Measurements from ENCODE around the gene EFEMP2.
A peak's percentile ranks its signal among the peaks of the same experiment; 100 is the strongest.

EFEMP2 gene

GRCh38 chr11:65865550-65866172 is 6.9 kb downstream of the EFEMP2 start:
- DNase-seq: no peak

- no peak for DNase-seq
Measured at GRCh38 chr11:65864706-65865471, 7.7 kb downstream of the EFEMP2 start.

DNA sequence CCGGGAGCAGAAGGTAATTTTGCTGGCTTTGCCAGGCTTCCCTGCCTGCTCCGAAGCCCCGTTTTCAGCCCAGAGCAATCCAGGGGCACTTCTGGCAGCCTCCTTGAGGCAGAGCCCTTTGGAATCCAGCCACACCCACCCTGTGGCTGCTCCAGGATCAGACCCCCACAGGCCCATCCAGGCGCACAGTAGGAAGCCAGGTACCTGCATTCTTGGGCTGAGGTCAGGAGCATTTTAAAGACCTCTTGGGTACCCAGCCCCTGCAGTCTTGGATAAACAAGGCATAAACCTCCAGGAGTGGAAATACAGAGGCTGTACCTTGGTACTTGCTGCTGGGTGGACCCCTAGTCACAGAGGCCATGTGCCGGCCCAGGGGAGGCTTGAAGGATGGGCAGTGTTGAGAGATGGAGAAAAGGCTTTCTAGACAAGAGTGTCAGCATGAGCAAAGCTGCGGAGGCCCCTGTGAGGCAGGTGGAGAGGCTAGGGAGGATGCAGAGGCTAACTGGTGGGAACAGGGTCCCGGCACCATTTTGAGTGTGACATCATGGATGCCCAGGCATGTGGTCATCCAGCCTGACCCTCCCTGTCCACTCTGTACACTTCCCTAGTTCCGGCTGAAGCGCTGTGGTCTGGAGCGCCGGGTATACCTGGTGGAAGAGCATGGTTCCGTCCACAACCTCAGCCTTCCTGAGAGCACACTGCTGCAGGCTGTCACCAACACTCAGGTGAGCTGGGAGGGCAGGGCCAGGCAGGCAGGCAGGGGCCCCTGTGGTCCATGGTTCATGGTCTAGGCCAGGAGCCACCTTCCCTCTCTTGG is 8.5 kb downstream of the EFEMP2 start:
- no peak for DNase-seq

DNA sequence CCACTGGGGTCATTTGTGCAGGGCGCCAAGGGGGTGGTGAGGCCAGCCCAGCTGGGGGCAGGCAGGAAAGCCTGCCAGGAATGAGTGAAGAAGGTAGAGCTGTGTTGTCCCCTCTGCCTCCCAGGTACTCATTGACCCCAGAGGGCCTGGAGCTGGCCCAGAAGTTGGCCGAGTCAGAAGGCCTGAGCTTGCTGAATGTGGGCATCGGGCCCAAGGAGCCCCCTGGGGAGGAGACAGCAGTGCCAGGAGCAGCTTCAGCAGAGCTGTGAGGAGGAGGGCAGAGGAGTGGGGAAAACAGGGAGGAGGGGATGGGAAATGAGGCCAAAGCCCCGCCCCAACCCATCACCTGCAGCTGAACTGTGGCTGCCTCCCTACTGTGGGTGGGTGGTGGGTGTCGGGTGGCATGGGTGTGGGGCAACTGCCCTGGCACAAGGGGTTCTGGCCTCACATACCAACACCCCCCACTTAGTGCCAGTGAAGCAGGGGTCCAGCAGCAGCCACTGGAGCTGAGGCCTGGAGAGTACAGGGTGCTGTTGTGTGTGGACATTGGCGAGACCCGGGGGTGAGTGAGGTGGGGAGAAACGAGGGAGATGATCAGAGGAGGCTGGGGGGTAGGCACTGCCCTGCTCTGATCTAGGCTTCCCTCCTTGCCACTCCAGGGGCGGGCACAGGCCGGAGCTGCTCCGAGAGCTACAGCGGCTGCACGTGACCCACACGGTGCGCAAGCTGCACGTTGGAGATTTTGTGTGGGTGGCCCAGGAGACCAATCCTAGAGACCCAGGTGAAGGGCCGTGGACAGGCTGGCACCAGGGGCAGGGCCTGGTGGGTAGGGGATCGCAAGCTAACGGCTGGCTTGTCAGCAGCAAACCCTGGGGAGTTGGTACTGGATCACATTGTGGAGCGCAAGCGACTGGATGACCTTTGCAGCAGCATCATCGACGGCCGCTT is 9.4 kb downstream of the EFEMP2 start:
- DNase-seq: no peak

- no peak for DNase-seq
Measured at GRCh38 chr11:65862191-65862735, 10.3 kb downstream of the EFEMP2 start.

DNA sequence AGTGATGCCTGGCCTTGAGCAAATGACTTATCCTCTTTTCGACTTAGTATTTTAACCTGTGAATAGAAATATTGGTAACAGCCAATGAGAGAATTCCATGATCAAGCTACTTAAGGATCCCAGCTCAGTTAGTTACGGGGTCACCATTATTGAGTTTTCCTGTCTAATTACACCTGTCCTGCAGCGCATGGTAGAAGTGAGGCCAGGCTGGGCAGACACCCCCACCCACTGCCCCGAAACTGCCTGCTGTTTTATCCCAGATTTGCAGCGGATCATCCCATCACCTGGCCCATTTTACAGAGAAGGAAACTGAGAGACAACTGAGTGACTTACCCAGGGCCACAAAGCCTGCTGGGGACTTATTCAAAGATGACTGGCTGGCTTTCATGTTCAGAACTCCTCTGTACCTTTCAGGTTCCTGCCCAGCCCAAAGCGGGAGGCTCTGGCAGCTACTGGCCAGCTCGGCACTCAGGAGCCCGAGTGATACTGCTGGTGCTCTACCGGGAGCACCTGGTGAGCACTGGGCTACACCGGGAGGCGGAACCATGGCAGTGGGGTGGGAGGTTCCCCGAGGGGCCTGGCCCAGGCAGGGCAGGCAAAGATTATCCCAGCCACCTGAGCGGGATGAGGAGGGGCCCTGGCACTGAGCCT is 10.9 kb downstream of the EFEMP2 start:
- DNase-seq: no peak

GRCh38 chr11:65861165-65861505 is 11.5 kb downstream of the EFEMP2 start:
- no peak for DNase-seq

GRCh38 chr11:65860278-65861164 is 12.1 kb downstream of the EFEMP2 start, which contains the start of gene MUS81:
TSS of gene MUS81 (plus strand) at chr11:65860433. CDS start at chr11:65860754, 321 bp downstream.
- peak; percentile 86 to 96 (median 92) for DNase-seq

GRCh38 chr11:65859812-65860277 is 12.8 kb downstream of the EFEMP2 start:
- no peak for DNase-seq

DNA sequence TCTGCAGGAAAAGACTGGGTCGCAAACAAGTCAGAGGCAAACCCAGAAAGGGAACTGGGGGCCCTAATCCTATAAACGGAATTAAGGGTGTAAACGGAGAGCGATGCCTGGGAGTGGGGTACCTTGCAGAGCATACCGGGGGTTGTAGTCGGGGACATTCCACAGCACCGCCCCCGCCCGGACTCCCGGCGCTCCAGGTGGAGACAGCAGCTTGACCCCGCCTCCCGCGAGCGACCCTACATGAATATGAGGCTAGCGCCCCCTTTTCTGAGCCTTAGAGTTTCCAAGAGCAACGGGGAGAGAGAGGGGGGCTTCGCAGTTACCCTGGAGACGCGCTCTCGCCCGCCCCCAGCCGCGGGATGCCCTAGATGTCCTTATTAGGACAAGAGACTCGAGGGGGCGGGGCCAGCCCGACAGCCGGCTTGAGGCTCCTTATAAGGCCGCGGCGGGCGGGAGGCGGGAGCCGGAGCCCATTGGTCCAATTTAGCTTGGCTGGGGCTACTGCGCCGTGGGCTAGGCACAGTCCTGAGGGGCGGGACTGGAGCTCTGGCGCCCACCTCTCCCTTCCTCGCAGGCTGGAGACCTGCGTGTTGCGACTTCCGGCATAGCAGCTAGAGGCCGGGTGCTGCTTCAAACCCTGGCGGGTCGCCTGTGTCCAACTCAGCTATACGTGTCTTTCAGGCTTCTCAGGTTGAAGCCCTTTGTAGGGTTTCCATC is 13.3 kb downstream of the EFEMP2 start:
- peak; percentile 94 to 99 (median 94) for DNase-seq

DNA sequence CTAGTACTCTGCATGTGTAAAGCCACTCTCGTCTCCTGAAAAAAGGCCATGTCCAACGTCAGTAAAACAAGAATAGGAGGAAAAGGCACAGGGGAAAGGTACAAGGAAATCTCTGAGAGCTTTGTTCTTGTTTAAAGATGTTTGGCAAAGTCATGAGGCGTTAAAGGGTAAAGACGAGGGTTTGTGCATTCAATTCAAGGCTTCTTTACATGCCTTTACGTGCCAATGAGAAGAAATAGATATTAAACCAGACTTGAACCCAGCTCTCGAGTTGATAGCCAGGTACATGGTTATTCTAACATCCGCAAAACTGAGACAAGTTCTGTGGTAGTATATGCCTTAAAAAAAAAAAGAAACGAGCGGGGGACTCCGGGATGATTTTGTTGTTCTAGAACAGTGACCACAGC is 13.9 kb downstream of the EFEMP2 start:
- no peak for DNase-seq

DNA sequence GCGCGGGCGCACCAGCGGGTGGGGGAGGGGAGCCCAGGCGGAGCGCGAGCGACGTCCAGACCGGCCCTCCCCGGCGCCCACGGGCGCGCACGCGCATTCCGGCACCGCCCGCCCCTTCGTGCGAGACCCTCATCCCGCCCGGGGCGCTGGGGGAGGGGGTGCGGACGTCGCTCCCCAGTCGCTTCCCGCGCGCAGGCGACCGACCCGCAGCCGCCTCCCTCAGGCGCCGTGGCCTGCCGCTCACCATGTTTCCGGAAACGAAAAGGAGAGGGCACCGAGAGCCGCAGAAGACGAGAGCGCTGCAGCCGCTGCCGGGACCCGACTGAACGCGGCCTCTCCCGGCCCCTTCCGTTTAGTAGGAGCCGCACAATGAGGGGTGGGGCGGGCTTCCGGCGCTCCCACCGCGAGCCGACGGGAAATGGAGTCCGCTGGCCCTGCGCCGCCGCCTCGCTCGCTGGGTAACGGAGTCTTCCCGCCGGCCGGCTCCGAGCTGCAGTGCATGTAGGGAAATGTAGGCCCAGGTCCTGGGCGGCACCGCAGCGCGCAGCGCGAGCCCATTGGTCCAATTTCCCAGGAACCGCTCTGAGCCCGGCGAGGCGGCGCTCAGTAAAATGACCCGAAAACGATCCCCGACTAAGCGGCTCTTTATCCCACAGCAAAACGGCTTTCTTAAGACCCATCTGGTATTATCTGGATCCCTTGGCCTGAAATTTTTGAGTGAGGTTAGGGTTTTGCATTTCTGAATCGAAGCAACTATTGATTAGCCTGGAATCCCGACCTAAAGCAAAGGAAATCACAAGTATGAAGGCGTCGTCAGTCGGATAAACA is 14.5 kb downstream of the EFEMP2 start, which contains the start of gene CFL1:
Gene CFL1, minus strand, starts transcription at position 328 of the 828 bp plus-strand sequence. Its CDS starts 81 bp downstream, at position 247.
- DNase-seq: peak; percentile 95 to 99 (median 96)

DNA sequence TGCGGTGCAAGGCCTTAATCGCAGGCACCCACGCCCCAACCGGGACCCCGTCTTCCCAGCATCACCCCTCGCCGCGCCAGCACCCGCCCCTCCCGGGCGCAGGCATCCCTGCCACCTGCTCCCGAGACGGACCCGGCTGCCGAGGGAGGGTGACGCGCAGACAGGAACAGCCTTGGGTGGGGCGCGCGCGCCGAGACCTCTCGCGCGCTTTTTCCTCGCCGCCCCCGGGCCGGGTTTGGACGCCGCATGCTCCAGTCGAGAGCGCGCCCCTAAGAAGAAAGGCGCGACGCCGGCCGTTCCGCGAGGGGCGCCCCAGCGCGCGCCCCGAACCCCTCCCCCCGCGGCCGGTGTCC is 15.1 kb downstream of the EFEMP2 start:
- DNase-seq: peak; percentile 41 to 73 (median 60)

DNA sequence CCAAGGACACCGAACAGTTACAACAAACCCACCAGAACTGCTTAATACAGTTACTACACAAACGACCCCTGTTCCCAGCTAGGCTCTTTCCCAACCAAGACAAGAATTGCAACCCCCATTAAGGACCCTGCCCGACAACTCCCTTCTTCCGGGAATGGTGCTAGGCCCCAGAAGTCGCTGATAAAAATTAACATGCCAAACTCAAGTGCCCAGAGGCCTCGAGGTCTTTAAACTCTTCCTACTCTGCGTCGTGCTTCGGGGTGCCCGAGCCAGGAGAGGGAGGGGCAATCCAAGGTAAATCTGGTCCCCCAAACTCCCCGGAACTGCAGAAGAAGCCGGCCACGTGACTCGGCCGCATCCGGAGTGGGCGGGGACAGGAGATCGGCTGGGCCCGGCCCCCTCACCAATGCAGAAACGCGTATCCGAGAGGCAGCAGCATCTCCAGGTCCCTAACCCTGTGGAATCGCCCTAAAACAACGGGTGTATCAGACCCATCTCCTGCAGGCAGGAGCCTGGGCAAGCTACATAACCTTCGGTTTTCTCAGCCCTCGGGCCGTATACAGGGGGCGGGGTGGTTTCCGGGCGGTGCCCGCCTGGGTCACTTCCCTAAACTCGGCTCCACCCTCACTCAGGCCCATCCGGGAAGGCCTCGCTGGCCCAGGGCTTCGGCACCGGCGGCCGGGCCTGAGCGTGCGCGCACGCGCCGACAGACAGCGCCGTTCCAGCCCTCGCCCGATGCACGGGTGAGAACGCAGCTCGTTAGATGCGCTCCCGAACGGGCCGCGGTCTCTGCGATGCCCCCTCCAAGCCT is 15.7 kb downstream of the EFEMP2 start:
- peak; percentile 73 to 88 (median 80) for DNase-seq

DNA sequence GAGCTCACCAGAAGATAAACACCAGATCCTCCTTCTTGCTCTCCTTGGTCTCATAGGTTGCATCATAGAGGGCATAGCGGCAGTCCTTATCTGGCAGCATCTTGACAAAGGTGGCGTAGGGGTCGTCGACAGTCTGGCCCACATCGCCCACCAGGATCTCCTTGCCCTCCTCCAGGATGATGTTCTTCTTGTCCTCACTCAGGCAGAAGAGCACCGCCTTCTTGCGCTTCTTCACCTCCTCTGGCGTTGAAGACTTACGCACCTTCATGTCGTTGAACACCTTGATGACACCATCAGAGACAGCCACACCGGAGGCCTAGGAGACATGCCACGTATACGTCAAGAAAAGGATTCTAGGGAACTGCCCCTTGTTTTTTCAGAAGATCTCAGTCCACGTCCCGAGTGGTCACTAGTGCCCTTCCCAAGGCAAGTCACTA is 16.7 kb downstream of the EFEMP2 start:
- no peak for DNase-seq

- DNase-seq: no peak
Measured at GRCh38 chr11:65854852-65855837, 17.5 kb downstream of the EFEMP2 start.
